Measurements from ENCODE around the gene NFYC.

DNA sequence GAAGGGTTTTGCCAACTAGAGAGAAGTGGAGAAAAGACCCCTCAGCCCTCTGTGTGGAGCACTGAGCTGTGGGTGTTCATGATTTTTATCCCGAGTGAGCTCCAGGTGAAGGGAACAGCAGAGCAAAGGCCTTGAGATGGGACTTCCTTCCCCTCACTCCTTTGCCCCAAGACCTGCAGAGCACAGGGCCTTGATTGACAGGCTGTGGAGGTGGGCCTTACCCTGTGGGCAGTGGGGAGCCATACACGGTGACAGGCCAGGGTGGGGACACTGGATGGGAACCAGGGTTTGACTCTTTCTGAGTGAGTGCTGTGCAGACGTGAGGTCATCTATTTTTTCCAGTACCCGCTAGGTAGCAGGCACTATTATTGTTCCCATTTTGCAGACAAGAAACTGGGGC, 102.5 kb downstream of the NFYC start:
- no peak for TF ChIP-seq POLR2AphosphoS5 (IDR thresholded peaks at IDR 0.05; ENCODE audit: low read depth, low read length)
- no peak for TF ChIP-seq POLR2A (IDR thresholded peaks at IDR 0.05; ENCODE audit: low read depth, low read length)
- TF ChIP-seq TAF1 (IDR thresholded peaks at IDR 0.05; ENCODE audit: low read depth, low read length), result no peak
- no peak for TF ChIP-seq SPI1 (IDR thresholded peaks at IDR 0.05; ENCODE audit: low read depth, low read length)
- no peak for TF ChIP-seq POU2F2 (IDR thresholded peaks at IDR 0.05; ENCODE audit: low read depth, low read length)
- no peak for TF ChIP-seq PAX5 (IDR thresholded peaks at IDR 0.05; ENCODE audit: insufficient read depth, low read length, severe bottlenecking)
